ENCODE results near the gene HOXD4.

HOXD4 gene

GRCh38 chr2:176127774-176128072 lies 23.6 kb upstream of the HOXD4 start:
- DNase-seq: no peak

- DNase-seq: no peak
Observed at GRCh38 chr2:176128172-176128981, 23.0 kb upstream of the HOXD4 start.

- DNase-seq: no peak
Observed at GRCh38 chr2:176128982-176129796, 22.2 kb upstream of the HOXD4 start, which contains the start of gene HOXD8. Gene HOXD8, plus strand, starts transcription at chr2:176129705. Its CDS starts 662 bp downstream, at chr2:176130367.

- no peak for DNase-seq
Observed at GRCh38 chr2:176129813-176130146, 21.6 kb upstream of the HOXD4 start.

GRCh38 chr2:176130147-176130956 lies 21.0 kb upstream of the HOXD4 start:
- DNase-seq: peak; percentile 26

- no peak for DNase-seq
Observed at GRCh38 chr2:176130957-176131847, 20.1 kb upstream of the HOXD4 start.

- DNase-seq: no peak
Observed at GRCh38 chr2:176131848-176132158, 19.5 kb upstream of the HOXD4 start.

GRCh38 chr2:176132205-176133171 lies 18.9 kb upstream of the HOXD4 start:
- no peak for DNase-seq

- no peak for DNase-seq
Observed at GRCh38 chr2:176133389-176133788, 18.0 kb upstream of the HOXD4 start.

- no peak for DNase-seq
Observed at GRCh38 chr2:176134035-176134434, 17.3 kb upstream of the HOXD4 start.

GRCh38 chr2:176135035-176135440 lies 16.3 kb upstream of the HOXD4 start:
- no peak for DNase-seq

GRCh38 chr2:176136374-176137251 lies 14.7 kb upstream of the HOXD4 start:
- DNase-seq: no peak

GRCh38 chr2:176137252-176137580 lies 14.1 kb upstream of the HOXD4 start:
- DNase-seq: no peak

- DNase-seq: no peak
Observed at GRCh38 chr2:176137906-176138305, 13.4 kb upstream of the HOXD4 start.

- no peak for DNase-seq
Observed at GRCh38 chr2:176138526-176138922, 12.8 kb upstream of the HOXD4 start.

GRCh38 chr2:176138923-176139660 lies 12.3 kb upstream of the HOXD4 start:
- no peak for DNase-seq

GRCh38 chr2:176139661-176140512 lies 11.5 kb upstream of the HOXD4 start:
- DNase-seq: no peak

- no peak for DNase-seq
Observed at GRCh38 chr2:176140513-176141317, 10.6 kb upstream of the HOXD4 start.

Measured in activated gamma-delta T cell (primary cell).